Measurements from ENCODE around the gene TAS1R3. TPM values are rescaled to one million over a fixed set of nuclear protein-coding genes. Genes with fewer than 3 reads are reported as not detected.
A peak's percentile ranks its signal among the peaks of the same experiment; 100 is the strongest.

Gene TAS1R3
- total RNA-seq, 3 donors from 2014 or later (not counting 1 experiment from before 2014, with no cell fraction given): 0.66 to 1.4 (median 1.3) TPM

GRCh38 chr1:1321477-1321876 is 9.6 kb upstream of the TAS1R3 start:
- TF ChIP-seq CTCF (IDR thresholded peaks at IDR 0.05): no peak
- Mint-ChIP-seq H3K4me3 (no peak overlapping the region), H3K36me3 (no peaks in the 10 kb centered on the region), H3K4me1 (peaks cover 20 to 48% of the 10 kb centered on the region in 2 donors), H3K9me3 (no peaks in the 10 kb centered on the region), H3K27me3 (ENCODE audit: low read depth in 2 of 2) (no peaks in the 10 kb centered on the region), H3K27ac (no peak overlapping the region)
- peaks cover 36% of the 10 kb centered on the region for H3K4me1 ChIP-seq (ENCODE audit: control insufficient read depth, insufficient read depth, low read length)
- H3K27ac ChIP-seq (ENCODE audit: low read length): no peak overlapping the region
- no peak for DNase-seq
- H3K27me3 ChIP-seq (ENCODE audit: control insufficient read depth, insufficient read depth, low read length): no peaks in the 10 kb centered on the region
- H3K4me3 ChIP-seq (ENCODE audit: low read length): no peak overlapping the region
- H3K36me3 ChIP-seq (ENCODE audit: control insufficient read depth, insufficient read depth, low read length): peaks cover 16% of the 10 kb centered on the region
- no peaks in the 10 kb centered on the region for H3K9me3 ChIP-seq (ENCODE audit: control insufficient read depth, insufficient read depth, low read length)
- 93% methylated on average over 8 of the region's 8 CpGs for WGBS (ENCODE audit: insufficient coverage)
- no peak for ATAC-seq
- intact Hi-C loops (cut with micrococcal nuclease): no loop called here

GRCh38 chr1:1322418-1322817 is 8.7 kb upstream of the TAS1R3 start:
- H3K4me1 Mint-ChIP-seq: peaks cover 20 to 48% of the 10 kb centered on the region in 2 donors
- no peak for ATAC-seq

GRCh38 chr1:1322952-1323351 is 8.1 kb upstream of the TAS1R3 start:
- no peak for DNase-seq
- H3K4me1 ChIP-seq (ENCODE audit: control insufficient read depth, insufficient read depth, low read length): peaks cover 37% of the 10 kb centered on the region
- H3K27me3 Mint-ChIP-seq (ENCODE audit: low read depth in 2 of 2): no peaks in the 10 kb centered on the region
- no peaks in the 10 kb centered on the region for H3K9me3 Mint-ChIP-seq
- H3K27ac ChIP-seq (ENCODE audit: low read length): no peak overlapping the region
- H3K27me3 ChIP-seq (ENCODE audit: control insufficient read depth, insufficient read depth, low read length): no peaks in the 10 kb centered on the region
- H3K4me3 ChIP-seq (ENCODE audit: low read length): no peak overlapping the region
- TF ChIP-seq CTCF (IDR thresholded peaks at IDR 0.05): no peak
- H3K4me3 Mint-ChIP-seq: peak overlapping the region; percentile 82
- WGBS (ENCODE audit: insufficient coverage): 96% methylated on average over 10 of the region's 10 CpGs
- H3K4me1 Mint-ChIP-seq: peaks cover 20 to 48% of the 10 kb centered on the region in 2 donors
- H3K27ac Mint-ChIP-seq: no peak overlapping the region
- H3K36me3 Mint-ChIP-seq: no peaks in the 10 kb centered on the region
- H3K36me3 ChIP-seq (ENCODE audit: control insufficient read depth, insufficient read depth, low read length): peaks cover 19% of the 10 kb centered on the region
- intact Hi-C loops (cut with micrococcal nuclease): no loop called here
- no peaks in the 10 kb centered on the region for H3K9me3 ChIP-seq (ENCODE audit: control insufficient read depth, insufficient read depth, low read length)
- ATAC-seq: no peak

More at GRCh38 chr1:1322418-1322817, 8.7 kb upstream of the TAS1R3 start:
- intact Hi-C loops (cut with micrococcal nuclease): no loop called here
- peak overlapping the region; percentile 28 for H3K4me3 Mint-ChIP-seq
- Histone ChIP-seq H3K27me3 (ENCODE audit: control insufficient read depth, insufficient read depth, low read length) (no peaks in the 10 kb centered on the region), H3K27ac (ENCODE audit: low read length) (no peak overlapping the region), H3K9me3 (ENCODE audit: control insufficient read depth, insufficient read depth, low read length) (no peaks in the 10 kb centered on the region), H3K4me1 (ENCODE audit: control insufficient read depth, insufficient read depth, low read length) (peaks cover 37% of the 10 kb centered on the region), H3K4me3 (ENCODE audit: low read length) (no peak overlapping the region), H3K36me3 (ENCODE audit: control insufficient read depth, insufficient read depth, low read length) (peaks cover 16% of the 10 kb centered on the region)
- no peak for TF ChIP-seq CTCF (IDR thresholded peaks at IDR 0.05)
- H3K36me3 Mint-ChIP-seq: no peaks in the 10 kb centered on the region
- H3K27me3 Mint-ChIP-seq (ENCODE audit: low read depth in 2 of 2): no peaks in the 10 kb centered on the region
- peak overlapping the region in 1 of 2 donors; percentile 74 for H3K27ac Mint-ChIP-seq
- WGBS (ENCODE audit: insufficient coverage): 90% methylated on average over 6 of the region's 14 CpGs
- no peak for DNase-seq
- no peaks in the 10 kb centered on the region for H3K9me3 Mint-ChIP-seq

GRCh38 chr1:1324084-1324523 is 7.0 kb upstream of the TAS1R3 start:
- no peaks in the 10 kb centered on the region for H3K9me3 Mint-ChIP-seq
- DNase-seq: no peak
- H3K27me3 ChIP-seq (ENCODE audit: control insufficient read depth, insufficient read depth, low read length): no peaks in the 10 kb centered on the region
- WGBS (ENCODE audit: insufficient coverage): 0% methylated on average over 40 of the region's 41 CpGs
- H3K4me3 Mint-ChIP-seq: peak overlapping the region; percentile 93
- ATAC-seq: peak; percentile 36 to 45 (median 37)
- peak overlapping the region; percentile 80 to 90 for H3K27ac Mint-ChIP-seq
- intact Hi-C loops (cut with micrococcal nuclease): no loop called here
- TF ChIP-seq CTCF (IDR thresholded peaks at IDR 0.05): no peak
- peaks cover 20 to 44% of the 10 kb centered on the region in 2 donors for H3K4me1 Mint-ChIP-seq
- peak overlapping the region; percentile 38 for H3K27ac ChIP-seq (ENCODE audit: low read length)
- H3K4me1 ChIP-seq (ENCODE audit: control insufficient read depth, insufficient read depth, low read length): peaks cover 37% of the 10 kb centered on the region
- H3K9me3 ChIP-seq (ENCODE audit: control insufficient read depth, insufficient read depth, low read length): no peaks in the 10 kb centered on the region
- no peaks in the 10 kb centered on the region for H3K27me3 Mint-ChIP-seq (ENCODE audit: low read depth in 2 of 2)
- H3K36me3 Mint-ChIP-seq: no peaks in the 10 kb centered on the region
- H3K36me3 ChIP-seq (ENCODE audit: control insufficient read depth, insufficient read depth, low read length): peaks cover 14% of the 10 kb centered on the region
- H3K4me3 ChIP-seq (ENCODE audit: low read length): peak overlapping the region; percentile 64

Measured in natural killer cell (primary cell).